Measurements from ENCODE around the gene SMARCA4.

SMARCA4 gene

DNA sequence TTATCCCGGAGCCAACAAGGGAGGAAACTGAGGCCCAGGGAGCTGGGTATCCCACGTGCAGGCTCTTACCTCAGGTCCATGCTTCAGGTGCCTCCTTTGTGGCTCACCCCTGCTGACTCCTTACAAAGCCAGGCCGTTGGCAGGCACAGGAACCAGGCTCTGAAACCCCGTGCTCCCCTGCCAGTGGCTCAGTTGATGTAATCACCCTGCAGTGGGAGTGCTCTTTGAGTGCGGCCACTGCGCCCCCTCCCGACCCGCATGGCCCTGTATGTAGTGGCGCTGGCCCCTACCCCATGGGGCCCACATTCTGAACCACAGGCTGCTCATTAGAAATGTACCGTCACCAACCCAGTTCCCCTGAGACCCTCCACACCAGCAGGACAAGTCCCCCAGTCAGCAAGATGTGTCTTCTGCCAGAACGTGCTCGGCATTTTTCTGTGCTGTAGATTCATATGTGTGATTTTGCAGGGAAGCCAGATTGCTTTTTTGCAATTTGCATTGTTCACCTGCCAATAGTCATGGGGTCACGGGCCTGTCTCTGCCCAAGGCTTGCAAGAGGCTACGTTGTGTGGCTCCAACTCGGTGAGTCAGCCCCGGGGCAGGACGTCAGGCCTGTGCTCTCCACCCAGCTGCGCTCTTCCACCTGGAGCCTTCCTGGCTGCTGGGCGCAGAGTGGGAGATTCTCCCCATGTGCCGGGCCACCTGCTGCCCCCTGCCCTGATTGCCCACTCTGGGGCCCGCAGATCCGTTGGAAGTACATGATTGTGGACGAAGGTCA lies 60.3 kb downstream of the SMARCA4 start (continued):
- no peak for TF ChIP-seq HOXD13 (CRISPR knock-in tag; IDR thresholded peaks at IDR 0.05; ENCODE audit: borderline replicate concordance)

DNA sequence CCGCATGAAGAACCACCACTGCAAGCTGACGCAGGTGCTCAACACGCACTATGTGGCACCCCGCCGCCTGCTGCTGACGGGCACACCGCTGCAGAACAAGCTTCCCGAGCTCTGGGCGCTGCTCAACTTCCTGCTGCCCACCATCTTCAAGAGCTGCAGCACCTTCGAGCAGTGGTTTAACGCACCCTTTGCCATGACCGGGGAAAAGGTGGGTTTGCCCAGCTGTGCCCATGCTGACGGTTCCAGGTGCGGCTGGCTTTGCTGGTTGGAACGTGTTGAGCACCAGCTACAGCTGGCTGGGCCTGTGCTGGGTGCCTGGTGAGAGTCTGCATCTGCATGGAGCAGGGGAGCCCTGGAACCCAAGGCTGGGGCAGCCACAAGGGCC lies 60.9 kb downstream of the SMARCA4 start:
- ChIA-PET POLR2A (interaction anchor here (1.2 kb wide), 1 partner anchor 104 kb away, joined by 4 read pairs; no protein-coding TSS in a partner anchor), CTCF (interaction anchor here (0.6 to 1.5 kb wide), 3 partner anchors 14 to 125 kb away, joined by 3 to 5 read pairs (median 5); no protein-coding TSS in a partner anchor)
- no peak overlapping the region for H3K4me3 ChIP-seq (ENCODE audit: low read depth, low read length)
- H3K4me1 ChIP-seq (ENCODE audit: control insufficient read depth, insufficient read depth, low read length) = no peaks in the 10 kb centered on the region
- H3K27ac ChIP-seq (ENCODE audit: extremely low read depth, low read depth, low read length) = no peak overlapping the region
- H3K36me3 ChIP-seq (ENCODE audit: control insufficient read depth in 2 of 2, insufficient read depth in 1 of 2, low read length in 2 of 2) = peaks cover 4 to 98% of the 10 kb centered on the region in 2 experiments; a peak in 2 of 3 replicates
- TF ChIP-seq ZNF623 (tag by site-specific recombination; IDR thresholded peaks at IDR 0.05) (no peak), ZNF48 (tag by site-specific recombination; IDR thresholded peaks at IDR 0.05) (no peak), ZNF23 (tag by site-specific recombination; IDR thresholded peaks at IDR 0.05; ENCODE audit: borderline replicate concordance) (no peak), ZNF544 (tag by site-specific recombination; IDR thresholded peaks at IDR 0.05) (no peak)
- H3K9me3 ChIP-seq (ENCODE audit: control insufficient read depth, insufficient read depth, low read depth, low read length) = no peaks in the 10 kb centered on the region

DNA sequence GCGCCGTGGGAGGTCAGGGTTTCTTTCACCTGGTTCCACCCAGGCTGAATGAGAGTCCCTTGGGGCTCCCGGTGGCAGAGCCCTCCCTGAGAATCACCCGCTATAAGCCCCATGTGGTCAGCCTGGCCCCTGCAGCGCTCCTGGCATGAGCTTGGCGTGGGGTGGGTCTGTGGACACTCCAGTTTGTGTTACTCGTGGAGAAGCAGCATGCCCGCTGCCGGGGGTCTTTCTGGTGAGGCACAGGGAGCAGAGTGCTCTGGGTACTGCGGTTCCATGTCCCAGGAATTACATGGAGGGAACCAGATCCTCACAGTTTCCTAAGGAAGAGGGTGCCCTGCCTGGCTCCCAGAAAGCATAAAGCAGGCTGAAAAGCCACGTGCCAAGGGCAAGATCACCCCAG lies 62.2 kb downstream of the SMARCA4 start:
- TF ChIP-seq SCRT2 (tag by site-specific recombination; IDR thresholded peaks at IDR 0.05) (no peak), ZNF707 (tag by site-specific recombination; IDR thresholded peaks at IDR 0.05) (no peak), ZNF701 (tag by site-specific recombination; IDR thresholded peaks at IDR 0.05) (no peak), ZNF48 (tag by site-specific recombination; IDR thresholded peaks at IDR 0.05) (no peak), GLIS1 (tag by site-specific recombination; IDR thresholded peaks at IDR 0.05) (no peak), HOXC10 (CRISPR knock-in tag; IDR thresholded peaks at IDR 0.05) (no peak), GLI4 (tag by site-specific recombination; IDR thresholded peaks at IDR 0.05) (no peak), ZNF660 (tag by site-specific recombination; IDR thresholded peaks at IDR 0.05) (no peak), ZNF214 (tag by site-specific recombination; IDR thresholded peaks at IDR 0.05; ENCODE audit: borderline replicate concordance) (no peak)
- TF ChIP-seq, protein P1, sequence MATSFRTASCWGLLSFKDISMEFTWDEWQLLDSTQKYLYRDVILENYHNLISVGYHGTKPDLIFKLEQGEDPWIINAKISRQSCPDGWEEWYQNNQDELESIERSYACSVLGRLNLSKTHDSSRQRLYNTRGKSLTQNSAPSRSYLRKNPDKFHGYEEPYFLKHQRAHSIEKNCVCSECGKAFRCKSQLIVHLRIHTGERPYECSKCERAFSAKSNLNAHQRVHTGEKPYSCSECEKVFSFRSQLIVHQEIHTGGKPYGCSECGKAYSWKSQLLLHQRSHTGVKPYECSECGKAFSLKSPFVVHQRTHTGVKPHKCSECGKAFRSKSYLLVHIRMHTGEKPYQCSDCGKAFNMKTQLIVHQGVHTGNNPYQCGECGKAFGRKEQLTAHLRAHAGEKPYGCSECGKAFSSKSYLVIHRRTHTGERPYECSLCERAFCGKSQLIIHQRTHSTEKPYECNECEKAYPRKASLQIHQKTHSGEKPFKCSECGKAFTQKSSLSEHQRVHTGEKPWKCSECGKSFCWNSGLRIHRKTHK (tag by site-specific recombination; IDR thresholded peaks at IDR 0.05) = no peak
- TF ChIP-seq, protein P2, sequence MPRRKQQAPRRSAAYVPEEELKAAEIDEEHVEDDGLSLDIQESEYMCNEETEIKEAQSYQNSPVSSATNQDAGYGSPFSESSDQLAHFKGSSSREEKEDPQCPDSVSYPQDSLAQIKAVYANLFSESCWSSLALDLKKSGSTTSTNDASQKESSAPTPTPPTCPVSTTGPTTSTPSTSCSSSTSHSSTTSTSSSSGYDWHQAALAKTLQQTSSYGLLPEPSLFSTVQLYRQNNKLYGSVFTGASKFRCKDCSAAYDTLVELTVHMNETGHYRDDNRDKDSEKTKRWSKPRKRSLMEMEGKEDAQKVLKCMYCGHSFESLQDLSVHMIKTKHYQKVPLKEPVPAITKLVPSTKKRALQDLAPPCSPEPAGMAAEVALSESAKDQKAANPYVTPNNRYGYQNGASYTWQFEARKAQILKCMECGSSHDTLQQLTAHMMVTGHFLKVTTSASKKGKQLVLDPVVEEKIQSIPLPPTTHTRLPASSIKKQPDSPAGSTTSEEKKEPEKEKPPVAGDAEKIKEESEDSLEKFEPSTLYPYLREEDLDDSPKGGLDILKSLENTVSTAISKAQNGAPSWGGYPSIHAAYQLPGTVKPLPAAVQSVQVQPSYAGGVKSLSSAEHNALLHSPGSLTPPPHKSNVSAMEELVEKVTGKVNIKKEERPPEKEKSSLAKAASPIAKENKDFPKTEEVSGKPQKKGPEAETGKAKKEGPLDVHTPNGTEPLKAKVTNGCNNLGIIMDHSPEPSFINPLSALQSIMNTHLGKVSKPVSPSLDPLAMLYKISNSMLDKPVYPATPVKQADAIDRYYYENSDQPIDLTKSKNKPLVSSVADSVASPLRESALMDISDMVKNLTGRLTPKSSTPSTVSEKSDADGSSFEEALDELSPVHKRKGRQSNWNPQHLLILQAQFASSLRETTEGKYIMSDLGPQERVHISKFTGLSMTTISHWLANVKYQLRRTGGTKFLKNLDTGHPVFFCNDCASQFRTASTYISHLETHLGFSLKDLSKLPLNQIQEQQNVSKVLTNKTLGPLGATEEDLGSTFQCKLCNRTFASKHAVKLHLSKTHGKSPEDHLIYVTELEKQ (tag by site-specific recombination; IDR thresholded peaks at IDR 0.05; ENCODE audit: borderline replicate concordance) = no peak
- H3K36me3 ChIP-seq (ENCODE audit: control insufficient read depth in 2 of 2, insufficient read depth in 1 of 2, low read length in 2 of 2) = peaks cover 4 to 98% of the 10 kb centered on the region in 2 experiments; a peak in 2 of 3 replicates

More for the DNA sequence above, 62.2 kb downstream of the SMARCA4 start:
- ChIA-PET CTCF (interaction anchor here (1.4 to 1.5 kb wide), 2 partner anchors 13 to 87 kb away, joined by 5 read pairs; no protein-coding TSS in a partner anchor), POLR2A (no interaction called here)
- no peaks in the 10 kb centered on the region for H3K4me1 ChIP-seq (ENCODE audit: control insufficient read depth, insufficient read depth, low read length)
- no peak overlapping the region for H3K27ac ChIP-seq (ENCODE audit: extremely low read depth, low read depth, low read length)
- no peaks in the 10 kb centered on the region for H3K9me3 ChIP-seq (ENCODE audit: control insufficient read depth, insufficient read depth, low read depth, low read length)
- no peak overlapping the region for H3K4me3 ChIP-seq (ENCODE audit: low read depth, low read length)

Measured in HEK293 (cell line).